ENCODE measurements around the gene CENPW. TPM values are rescaled to one million over a fixed set of nuclear protein-coding genes. Genes with fewer than 3 reads are reported as not detected.

CENPW gene
- total and polyA plus RNA-seq, 2 of the 4 experiments (the other 2 are of a cell fraction) = 8.2 to 19.3 TPM

- intact Hi-C loops (cut with micrococcal nuclease) = no loop called here
- no peak overlapping the region for H2BK5ac ChIP-seq (ENCODE audit: low read depth, low read length, poor library complexity, severe bottlenecking)
- CTCF ChIA-PET = no interaction called here
Observed at GRCh38 chr6:126383203-126383602, 43.3 kb downstream of the CENPW start.

More at GRCh38 chr6:126383203-126383602, 43.3 kb downstream of the CENPW start:
- no peak overlapping the region for H3K4me3 ChIP-seq (ENCODE audit: insufficient read depth, low read depth, low read length)
- POLR2A ChIA-PET (ENCODE audit: unreplicated experiment) = no interaction called here
- H3K27ac ChIP-seq (ENCODE audit: insufficient read depth, low read length) = no peak overlapping the region
- H2AK5ac ChIP-seq (ENCODE audit: low read depth, low read length) = no peak overlapping the region
- ATAC-seq (ENCODE audit: low read depth) (no peak), DNase-seq (no peak)
- H3K9me1 ChIP-seq (ENCODE audit: insufficient read depth, low read length) = no peaks in the 10 kb centered on the region
- H3K27me3 ChIP-seq (ENCODE audit: control insufficient read depth, insufficient read depth, low read length) = no peaks in the 10 kb centered on the region
- H3K56ac ChIP-seq (ENCODE audit: extremely low read depth, insufficient read depth, low read length) = no peak overlapping the region
- H4K91ac ChIP-seq (ENCODE audit: insufficient read depth, low read depth, low read length) = no peak overlapping the region
- no peak overlapping the region for H3K18ac ChIP-seq (ENCODE audit: low read depth, low read length)
- dilution Hi-C loops (cut with HindIII; ENCODE audit: low sequenced_read_pairs, unreplicated experiment) (no loop called here), in situ Hi-C loops (cut with MboI; ENCODE audit: low sequenced_read_pairs) (no loop called here)
- H2AK9ac ChIP-seq (replicated peaks; ENCODE audit: low read depth, low read length, poor library complexity) = no peak overlapping the region
- H3K14ac ChIP-seq (replicated peaks; ENCODE audit: low read depth, low read length) = no peak overlapping the region
- H2BK120ac ChIP-seq (ENCODE audit: low read depth, low read length) = no peak overlapping the region
- no peak overlapping the region for H3K4ac ChIP-seq (ENCODE audit: low read depth, low read length)
- no TSS peak for BruUV-seq (replicated peaks)
- no peak overlapping the region for H3K4me2 ChIP-seq (ENCODE audit: low read depth, low read length)
- H2AFZ ChIP-seq (replicated peaks; ENCODE audit: low read length, poor library complexity) = no peak overlapping the region
- H3K23ac ChIP-seq (ENCODE audit: low read depth, low read length) = no peak overlapping the region
- no peak overlapping the region for H3K9ac ChIP-seq (ENCODE audit: low read depth, low read length)
- no peak overlapping the region for H2BK20ac ChIP-seq (ENCODE audit: low read depth, low read length)
- H3K9me3 ChIP-seq (ENCODE audit: control insufficient read depth, insufficient read depth, low read length) = no peaks in the 10 kb centered on the region
- no peak for TF ChIP-seq RAD21 (IDR thresholded peaks at IDR 0.05; ENCODE audit: low read length)
- TF ChIP-seq MXI1 (IDR thresholded peaks at IDR 0.05; ENCODE audit: borderline replicate concordance, low read depth, low read length) = no peak
- TF ChIP-seq RCOR1 (IDR thresholded peaks at IDR 0.05; ENCODE audit: insufficient replicate concordance, low read length) = no peak
- no peak for TF ChIP-seq SMC3 (IDR thresholded peaks at IDR 0.05; ENCODE audit: low read depth, low read length)
- no peak for TF ChIP-seq NFE2L2 (IDR thresholded peaks at IDR 0.05; ENCODE audit: low read depth, low read length)
- TF ChIP-seq BHLHE40 (IDR thresholded peaks at IDR 0.05; ENCODE audit: low read depth, low read length) = no peak
- no peak for TF ChIP-seq FOS (IDR thresholded peaks at IDR 0.05; ENCODE audit: low read depth, low read length)
- no peak for TF ChIP-seq CEBPB (IDR thresholded peaks at IDR 0.05; ENCODE audit: low read depth, low read length)
- no peaks in the 10 kb centered on the region for H3K36me3 ChIP-seq (ENCODE audit: control insufficient read depth, insufficient read depth, low read length)
- H3K79me1 ChIP-seq (ENCODE audit: low read depth in 1 of 2, low read length in 2 of 2) = no peaks in the 10 kb centered on the region
- H4K5ac ChIP-seq (ENCODE audit: low read depth, low read length) = no peak overlapping the region
- no peaks in the 10 kb centered on the region for H3K4me1 ChIP-seq (ENCODE audit: control insufficient read depth, insufficient read depth, low read length)
- H2BK15ac ChIP-seq (ENCODE audit: low read depth, low read length) = no peak overlapping the region
- H4K8ac ChIP-seq (ENCODE audit: low read depth in 2 of 2, low read length in 2 of 2) = no peak overlapping the region
- no peaks in the 10 kb centered on the region for H4K20me1 ChIP-seq (ENCODE audit: insufficient read depth, low read length)

Measured in IMR-90 (cell line).